Astrocyte (in vitro differentiated cells and primary cell): ENCODE data around the gene AZGP1.

Experiments
- CTCF ChIP-seq: IDR thresholded peaks from 2 replicates; pipeline ENCODE4 v1.5.1; 2011; ENCODE audit warnings: low read depth, mild to moderate bottlenecking, inconsistent platforms, low read length, moderate library complexity; ENCODE audit not compliant: insufficient read depth
- EZH2 ChIP-seq: IDR thresholded peaks from 2 replicates; pipeline ENCODE4 v1.6.1; 2012; ENCODE audit warnings: mild to moderate bottlenecking, low read length, inconsistent platforms; ENCODE audit not compliant: insufficient read depth

GRCh38 chr7:99975782-99976521 lies at the start of gene AZGP1:
- TF ChIP-seq CTCF (no peak), EZH2 (no peak)
